Measurements from ENCODE around the gene AK9.

The AK9 gene

DNA sequence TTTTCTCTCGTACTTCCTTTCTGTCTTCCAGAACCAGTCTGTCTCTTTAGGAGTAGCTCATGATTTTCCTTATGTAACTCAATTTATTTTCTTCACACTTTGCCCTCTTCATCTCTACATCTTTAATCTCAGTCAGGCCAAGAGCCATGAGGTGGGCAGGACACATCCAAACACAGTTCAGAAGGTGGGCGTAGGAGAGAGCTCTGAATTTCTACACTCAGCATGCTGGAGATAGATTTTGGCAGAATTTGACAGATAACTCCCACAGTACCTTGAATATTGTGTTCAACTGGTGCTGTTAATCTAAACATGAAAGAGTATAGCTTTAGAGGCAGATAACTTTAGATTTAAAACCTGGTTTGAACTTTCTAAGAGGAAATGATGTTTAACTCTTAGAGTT lies 184.2 kb downstream of the AK9 start:
- CTCF ChIA-PET = no interaction called here
- no peak for DNase-seq (ENCODE audit: low spot score)
- TF ChIP-seq, protein P1, sequence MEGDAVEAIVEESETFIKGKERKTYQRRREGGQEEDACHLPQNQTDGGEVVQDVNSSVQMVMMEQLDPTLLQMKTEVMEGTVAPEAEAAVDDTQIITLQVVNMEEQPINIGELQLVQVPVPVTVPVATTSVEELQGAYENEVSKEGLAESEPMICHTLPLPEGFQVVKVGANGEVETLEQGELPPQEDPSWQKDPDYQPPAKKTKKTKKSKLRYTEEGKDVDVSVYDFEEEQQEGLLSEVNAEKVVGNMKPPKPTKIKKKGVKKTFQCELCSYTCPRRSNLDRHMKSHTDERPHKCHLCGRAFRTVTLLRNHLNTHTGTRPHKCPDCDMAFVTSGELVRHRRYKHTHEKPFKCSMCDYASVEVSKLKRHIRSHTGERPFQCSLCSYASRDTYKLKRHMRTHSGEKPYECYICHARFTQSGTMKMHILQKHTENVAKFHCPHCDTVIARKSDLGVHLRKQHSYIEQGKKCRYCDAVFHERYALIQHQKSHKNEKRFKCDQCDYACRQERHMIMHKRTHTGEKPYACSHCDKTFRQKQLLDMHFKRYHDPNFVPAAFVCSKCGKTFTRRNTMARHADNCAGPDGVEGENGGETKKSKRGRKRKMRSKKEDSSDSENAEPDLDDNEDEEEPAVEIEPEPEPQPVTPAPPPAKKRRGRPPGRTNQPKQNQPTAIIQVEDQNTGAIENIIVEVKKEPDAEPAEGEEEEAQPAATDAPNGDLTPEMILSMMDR (conservative IDR thresholded peaks at IDR 0.05; ENCODE audit: low read depth) = no peak
- POLR2A ChIA-PET (ENCODE audit: low non-redundant PET) = no interaction called here
- no peak overlapping the region for H3K27ac ChIP-seq

DNA sequence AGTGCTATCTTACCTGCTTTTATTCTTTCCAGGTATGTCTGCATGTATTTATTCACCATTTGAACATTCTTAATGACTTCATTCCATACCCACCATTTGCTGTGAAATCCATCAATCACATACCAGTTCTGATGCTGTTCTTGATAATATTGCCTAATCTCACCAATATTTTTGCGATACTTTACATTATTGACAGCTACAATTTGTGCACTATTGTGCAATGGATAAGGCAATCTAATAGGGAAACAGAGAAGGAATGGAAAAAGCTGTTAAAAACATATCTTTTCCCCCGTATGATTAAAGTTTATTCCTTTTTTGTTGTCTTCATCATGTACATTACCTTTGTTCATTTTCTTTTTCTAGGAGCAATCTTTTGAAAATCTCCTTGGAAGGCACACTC lies 184.7 kb downstream of the AK9 start:
- CTCF ChIA-PET = no interaction called here
- H3K27ac ChIP-seq = no peak overlapping the region
- TF ChIP-seq, protein P1 (conservative IDR thresholded peaks at IDR 0.05; ENCODE audit: low read depth) = no peak
- no peak for DNase-seq (ENCODE audit: low spot score)
- POLR2A ChIA-PET (ENCODE audit: low non-redundant PET) = no interaction called here

DNA sequence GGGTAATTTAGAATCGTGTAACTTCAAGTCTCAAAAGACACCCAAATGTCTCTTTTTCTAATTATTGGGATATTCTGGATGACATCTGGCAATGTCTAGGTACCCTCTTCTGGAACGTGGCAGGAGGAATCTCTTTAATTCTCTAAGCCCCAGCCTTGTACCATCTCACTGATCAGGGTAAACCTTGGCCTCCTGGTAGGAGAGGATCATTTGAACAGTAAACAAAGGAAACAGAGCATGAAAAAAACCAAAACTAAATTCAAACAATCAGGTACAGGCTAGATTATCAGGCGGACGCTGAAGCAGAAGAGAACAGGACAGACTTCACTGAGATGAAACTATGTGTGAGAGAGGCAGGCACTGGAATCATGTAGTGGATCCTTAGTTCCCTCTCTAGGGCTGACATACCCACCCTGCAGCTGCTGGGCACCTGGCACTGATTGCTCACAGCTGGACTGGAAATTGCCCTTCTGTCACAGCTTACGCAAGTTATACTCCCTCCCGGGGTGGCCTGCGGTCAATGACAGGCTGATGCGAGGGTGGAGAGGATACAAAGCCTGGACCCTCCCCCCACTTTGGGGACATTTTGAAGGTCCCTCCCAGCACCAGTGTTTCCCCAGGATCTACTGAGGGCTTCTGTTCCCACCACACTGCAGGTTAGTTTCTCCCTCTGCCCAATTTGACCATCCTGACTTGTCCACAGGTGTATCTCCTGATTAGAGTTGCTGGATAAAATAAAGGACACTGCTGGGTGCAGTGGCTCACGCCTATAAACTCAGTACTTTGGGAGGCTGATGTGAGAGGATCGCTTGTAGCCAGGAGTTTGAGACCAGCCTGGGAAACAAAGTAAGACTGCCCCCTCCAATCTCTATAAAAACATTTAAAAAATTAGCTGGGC lies 187.4 kb downstream of the AK9 start:
- CTCF ChIA-PET = interaction anchor here (0.6 kb wide), 1 partner anchor 1736 kb away, joined by 3 read pairs; no protein-coding TSS in a partner anchor
- no peak for DNase-seq (ENCODE audit: low spot score)
- POLR2A ChIA-PET (ENCODE audit: low non-redundant PET) = no interaction called here
- TF ChIP-seq, protein P1 (conservative IDR thresholded peaks at IDR 0.05; ENCODE audit: low read depth) = no peak
- no peak overlapping the region for H3K27ac ChIP-seq

DNA sequence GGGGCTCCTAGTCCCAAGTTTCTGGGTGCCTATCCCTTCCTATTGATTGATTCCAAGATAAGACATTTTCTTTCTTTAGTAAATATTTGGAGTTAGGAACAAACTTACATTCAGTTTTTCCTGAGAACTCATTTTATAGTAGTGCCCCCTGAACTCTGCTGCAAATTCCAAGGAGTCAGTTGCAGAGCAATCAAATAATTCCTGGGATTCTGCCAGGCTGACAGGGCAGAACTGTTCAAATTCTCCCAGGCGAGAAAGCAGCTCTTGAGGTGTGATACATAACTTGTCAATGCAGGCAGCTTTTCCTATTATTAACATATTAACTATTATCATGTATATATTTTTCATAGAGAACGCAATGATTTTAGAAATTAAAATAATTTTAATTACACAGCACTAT lies 192.1 kb downstream of the AK9 start:
- ChIA-PET POLR2A (ENCODE audit: low non-redundant PET) (no interaction called here), CTCF (no interaction called here)
- TF ChIP-seq, protein P1 (conservative IDR thresholded peaks at IDR 0.05; ENCODE audit: low read depth) = no peak

DNA sequence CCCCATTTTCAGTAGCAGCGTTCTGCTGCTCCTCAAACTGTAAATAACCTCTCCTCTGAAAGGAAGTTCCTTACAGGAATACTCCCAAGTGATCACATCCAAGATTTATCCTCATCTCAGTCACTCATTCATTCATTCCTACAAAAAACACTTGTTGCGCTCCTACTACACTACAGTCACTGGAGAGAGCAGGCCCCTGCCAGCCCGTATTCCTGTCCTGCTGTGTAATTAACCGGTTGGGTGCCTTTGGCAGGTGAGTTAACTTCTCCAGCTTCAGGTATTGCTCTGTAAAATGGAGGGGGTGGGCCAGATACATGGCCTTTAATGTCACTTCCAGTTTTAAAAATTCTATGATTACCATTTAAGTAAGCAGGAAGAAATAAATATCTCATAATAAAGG lies 192.9 kb downstream of the AK9 start:
- POLR2A ChIA-PET (ENCODE audit: low non-redundant PET) = no interaction called here
- no peak overlapping the region for H3K27ac ChIP-seq
- DNase-seq (ENCODE audit: low spot score) = no peak
- CTCF ChIA-PET = no interaction called here
- TF ChIP-seq, protein P1 (conservative IDR thresholded peaks at IDR 0.05; ENCODE audit: low read depth) = no peak

More for the DNA sequence above, 192.1 kb downstream of the AK9 start:
- H3K27ac ChIP-seq = no peak overlapping the region
- no peak for DNase-seq (ENCODE audit: low spot score)

DNA sequence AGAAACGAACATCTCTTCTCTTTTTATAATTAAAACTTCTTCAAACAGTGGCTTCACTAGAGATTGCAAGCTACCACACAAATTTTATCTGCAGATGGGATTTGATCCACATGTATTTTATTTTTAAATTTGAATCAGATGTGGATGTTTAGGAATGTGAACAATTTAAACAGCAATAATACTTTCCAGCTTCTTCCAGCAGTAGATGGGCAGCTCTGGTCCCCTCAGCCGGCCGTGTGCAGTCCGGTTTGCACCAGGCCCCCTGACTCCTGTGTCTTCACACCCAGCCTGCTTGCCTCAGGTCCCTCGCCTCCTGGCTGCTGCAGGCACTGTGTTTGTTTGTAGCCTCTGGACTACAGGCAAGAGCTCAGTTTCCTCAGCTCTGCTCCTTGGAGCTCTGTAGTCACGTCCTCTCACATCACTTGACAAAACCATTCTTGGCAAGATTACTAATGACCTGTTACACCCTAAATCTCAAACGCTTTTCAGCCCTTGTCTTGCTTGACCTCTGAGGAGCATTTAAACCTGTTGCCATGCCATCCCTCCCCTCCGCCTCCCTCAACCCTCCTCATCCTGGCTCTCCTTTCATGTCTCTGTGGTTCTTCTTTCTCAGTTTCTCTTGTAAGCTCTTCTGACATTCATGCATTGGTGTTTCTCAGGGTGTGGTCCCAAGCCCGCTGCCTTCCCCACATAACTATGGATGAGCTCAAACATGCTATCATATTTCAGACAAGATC lies 194.8 kb downstream of the AK9 start:
- ChIA-PET CTCF (no interaction called here), POLR2A (ENCODE audit: low non-redundant PET) (no interaction called here)
- TF ChIP-seq, protein P1 (conservative IDR thresholded peaks at IDR 0.05; ENCODE audit: low read depth) = no peak
- H3K27ac ChIP-seq = no peak overlapping the region
- no peak for DNase-seq (ENCODE audit: low spot score)
